ENCODE data around the gene C12orf57. TPM values are rescaled to one million over a fixed set of nuclear protein-coding genes. Genes with fewer than 3 reads are reported as not detected.
A peak's percentile ranks its signal among the peaks of the same experiment; 100 is the strongest.

The C12orf57 gene
- total and polyA plus RNA-seq, 10 of the 15 experiments (the other 5 are each of a cell fraction or from before 2014, with no cell fraction given), result 64.5 to 377 (median 211) TPM

GRCh38 chr12:6950811-6951540, 7.2 kb downstream of the C12orf57 start, which contains the start of gene PTPN6 (continued):
- TF ChIP-seq REST (IDR thresholded peaks at IDR 0.05; ENCODE audit: low read depth, low read length) (no peak), TCF7 (IDR thresholded peaks at IDR 0.05; ENCODE audit: borderline replicate concordance) (no peak), SMC3 (IDR thresholded peaks at IDR 0.05; ENCODE audit: borderline replicate concordance, low read length) (no peak), ZBTB4 (CRISPR knock-in tag; IDR thresholded peaks at IDR 0.05) (no peak), SUPT20H (IDR thresholded peaks at IDR 0.05; ENCODE audit: borderline replicate concordance, control insufficient read depth, low read depth, low read length) (no peak), SREBF2 (IDR thresholded peaks at IDR 0.05; ENCODE audit: low read length) (no peak), SREBF1 (IDR thresholded peaks at IDR 0.05; ENCODE audit: low read length) (no peak), TAF1 (IDR thresholded peaks at IDR 0.05; ENCODE audit: borderline replicate concordance, low read depth, low read length) (peak; percentile 79; the same call in 1 of the 2 replicates), STAT1 (conservative IDR thresholded peaks at IDR 0.05) (no peak), ZNF592 (IDR thresholded peaks at IDR 0.05) (0 out of 2 replicates have a peak, but pooled peaks have one; percentile 43), PRDM15 (CRISPR knock-in tag; IDR thresholded peaks at IDR 0.05) (no peak)

Data from GM12878 (cell line).